Pericardium fibroblast (primary cell): ENCODE data around the gene RNU6-7. TPM values are rescaled to one million over a fixed set of nuclear protein-coding genes. Genes with fewer than 3 reads are reported as not detected.

ENCODE experiments used
- total RNA-seq: library from RNA; depleted of rRNA; stranded (reverse); fragments of >200 nt; gene quantifications from 2 replicates; pipeline ENCODE4 v1.2.3, GENCODE V29; 2015

The RNU6-7 gene
- total RNA-seq, result not detected in 2 replicates

DNA sequence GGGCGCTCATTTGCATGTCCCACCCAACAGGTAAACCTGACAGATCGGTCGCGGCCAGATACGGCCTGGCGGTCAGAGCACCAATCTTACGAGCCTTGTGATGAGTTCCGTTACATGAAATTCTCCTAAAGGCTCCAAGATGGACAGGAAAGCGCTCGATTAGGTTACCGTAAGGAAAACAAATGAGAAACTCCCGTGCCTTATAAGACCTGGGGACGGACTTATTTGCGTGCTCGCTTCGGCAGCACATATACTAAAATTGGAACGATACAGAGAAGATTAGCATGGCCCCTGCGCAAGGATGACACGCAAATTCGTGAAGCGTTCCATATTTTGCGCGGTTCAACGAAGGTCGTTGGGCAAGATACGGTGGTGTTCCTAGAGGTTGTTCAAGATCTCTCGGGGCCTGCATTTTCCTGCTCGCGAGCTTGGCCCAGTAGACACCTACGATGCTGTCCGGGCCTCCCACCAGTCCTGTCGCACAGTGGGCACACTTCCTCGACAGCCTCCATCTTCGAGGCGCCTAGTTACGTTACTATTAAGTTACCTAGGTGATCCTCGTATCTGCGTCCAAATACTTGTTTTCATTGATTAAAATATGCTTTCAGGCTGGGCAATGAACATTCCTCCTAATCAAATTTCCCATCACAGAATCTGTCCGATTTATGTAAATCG is at the start of gene RNU6-7:
TSS of gene RNU6-7 (plus strand) at position 230 of the 675 bp plus-strand sequence.

DNA sequence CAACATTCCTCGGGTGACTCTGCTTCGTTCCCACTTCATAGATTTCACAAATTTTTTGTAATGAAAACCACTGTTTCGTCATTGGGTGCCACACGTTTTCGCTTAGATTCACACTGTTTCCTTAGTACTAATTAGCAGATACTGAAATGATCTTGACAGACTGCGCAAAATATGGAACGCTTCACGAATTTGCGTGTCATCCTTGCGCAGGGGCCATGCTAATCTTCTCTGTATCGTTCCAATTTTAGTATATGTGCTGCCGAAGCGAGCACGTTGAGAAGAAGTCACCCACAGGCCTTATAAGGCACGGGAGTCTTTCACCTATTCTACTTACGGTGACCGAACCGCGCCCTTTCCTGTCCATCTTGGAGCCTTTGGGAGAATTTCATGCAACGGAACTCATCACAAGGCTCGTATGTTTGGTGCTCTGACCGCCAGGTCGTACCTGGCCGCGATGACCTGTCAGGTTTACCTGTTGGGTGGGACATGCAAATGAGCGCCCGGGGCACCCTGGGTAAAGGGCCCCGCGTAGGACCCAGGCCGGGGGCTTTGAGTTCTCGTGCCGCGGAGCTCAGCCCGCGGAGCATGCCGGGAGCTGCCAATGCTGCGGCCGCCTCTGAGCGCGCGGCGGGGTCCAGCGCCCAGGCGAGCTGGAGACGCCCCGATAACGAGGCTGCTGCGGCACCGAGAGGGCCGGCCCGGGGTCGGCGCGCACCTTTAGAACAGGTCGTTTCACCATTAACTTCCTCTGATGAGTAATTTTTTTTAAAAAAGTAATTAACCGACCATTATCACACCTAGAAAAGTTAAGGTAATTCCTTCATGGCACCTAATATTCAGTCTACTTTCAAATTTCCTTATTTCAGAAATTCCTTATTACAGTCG is 1.4 kb downstream of the RNU6-7 start, which contains the start of gene RNU6-8:
TSS of gene RNU6-8 (minus strand) at position 272 of the 885 bp plus-strand sequence.

Other genes with a start within 250 kb of the RNU6-7 start
- gene ARHGAP5, start 124.7 kb upstream of the RNU6-7 start, total RNA-seq, result 41.9 and 59.8 TPM in 2 replicates
- gene RNU6-8, start 1.2 kb downstream of the RNU6-7 start, total RNA-seq, result not detected in 2 replicates
- gene AKAP6, start 127.3 kb downstream of the RNU6-7 start, total RNA-seq, result 0.35 and 0.85 TPM in 2 replicates